ENCODE results near the gene SUPV3L1.

GRCh38 chr10:69239136-69239535, 59.1 kb downstream of the SUPV3L1 start:
- no peak for TF ChIP-seq CTCF (IDR thresholded peaks at IDR 0.05; ENCODE audit: poor library complexity, severe bottlenecking)
- TF ChIP-seq TAF1 (IDR thresholded peaks at IDR 0.05; ENCODE audit: low read depth): no peak
- TF ChIP-seq RAD21 (conservative IDR thresholded peaks at IDR 0.05): no peak
- TF ChIP-seq EZH2 (IDR thresholded peaks at IDR 0.05; ENCODE audit: borderline replicate concordance, insufficient read depth, low read length, poor library complexity, severe bottlenecking): no peak
- no peak for TF ChIP-seq EP300 (conservative IDR thresholded peaks at IDR 0.05; ENCODE audit: poor library complexity, severe bottlenecking)
- no peak for TF ChIP-seq POLR2AphosphoS5 (IDR thresholded peaks at IDR 0.05)
